GM12892 (cell line): ENCODE data around the gene GLCE.

Experiments used
- DNase-seq: peaks from one replicate; pipeline ENCODE4 v3.0.0; 2011; ENCODE audit not compliant: insufficient read length
- FAIRE-seq: peaks from 2 replicates; lab custom pipeline; 2011; peaks lifted over from hg19 to GRCh38; lab: Jason Lieb, UNC
- POLR2A ChIP-seq: IDR thresholded peaks from 2 replicates; pipeline ENCODE4 v1.6.1; 2011; ENCODE audit warnings: low read depth, low read length, control low read depth
- POLR2AphosphoS5 ChIP-seq: IDR thresholded peaks from 2 replicates; pipeline ENCODE4 v1.6.1; 2011; ENCODE audit warnings: low read depth, low read length, control low read depth
- TAF1 ChIP-seq: IDR thresholded peaks from 2 replicates; pipeline ENCODE4 v1.6.1; 2011; ENCODE audit warnings: low read depth, mild to moderate bottlenecking, control low read depth, low read length, borderline replicate concordance

Gene GLCE

DNA sequence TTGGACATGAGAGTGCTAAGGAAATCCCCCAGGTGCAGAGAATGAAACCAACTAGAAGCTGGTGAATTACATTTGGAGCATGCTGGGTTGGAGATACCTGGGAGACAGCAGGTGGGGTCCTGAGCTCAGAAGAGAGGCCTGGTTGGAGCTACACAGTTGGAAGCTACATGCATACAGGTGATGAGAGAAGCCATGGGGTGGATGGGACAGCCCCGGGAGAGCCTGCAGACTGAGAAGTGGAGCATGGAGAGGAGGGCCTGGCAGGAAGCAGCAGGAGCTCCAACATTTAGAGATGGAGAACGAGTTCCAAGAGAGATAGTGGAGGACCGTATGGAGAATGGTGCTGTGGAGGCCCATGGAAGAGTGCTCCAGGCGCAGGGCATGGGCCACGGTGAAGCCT is 148.5 kb downstream of the GLCE start:
- TF ChIP-seq TAF1 = no peak
- no peak for TF ChIP-seq POLR2AphosphoS5
- no peak for TF ChIP-seq POLR2A
- FAIRE-seq (no peak), DNase-seq (no peak)

DNA sequence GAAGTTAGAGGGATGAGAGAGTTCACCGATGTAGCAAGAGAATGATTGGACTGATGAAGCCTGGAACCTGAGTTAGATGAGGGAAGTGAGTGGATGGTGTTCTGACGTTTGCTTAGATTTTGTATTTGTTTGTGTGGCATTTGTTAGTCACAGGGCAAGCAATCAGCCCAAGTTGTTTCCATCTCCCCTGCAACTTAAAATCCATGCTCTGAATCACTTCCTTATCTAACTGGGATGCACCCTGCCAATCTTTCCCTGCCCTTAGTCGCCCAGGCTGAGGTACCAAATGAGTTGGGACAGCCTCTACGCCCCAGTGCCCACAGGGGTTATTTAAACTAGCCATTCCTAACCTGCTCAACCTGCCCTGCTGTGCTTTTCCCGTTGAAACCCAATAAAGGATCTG is 150.9 kb downstream of the GLCE start:
- FAIRE-seq (no peak), DNase-seq (no peak)
- TF ChIP-seq POLR2A = no peak
- no peak for TF ChIP-seq POLR2AphosphoS5
- TF ChIP-seq TAF1 = no peak

DNA sequence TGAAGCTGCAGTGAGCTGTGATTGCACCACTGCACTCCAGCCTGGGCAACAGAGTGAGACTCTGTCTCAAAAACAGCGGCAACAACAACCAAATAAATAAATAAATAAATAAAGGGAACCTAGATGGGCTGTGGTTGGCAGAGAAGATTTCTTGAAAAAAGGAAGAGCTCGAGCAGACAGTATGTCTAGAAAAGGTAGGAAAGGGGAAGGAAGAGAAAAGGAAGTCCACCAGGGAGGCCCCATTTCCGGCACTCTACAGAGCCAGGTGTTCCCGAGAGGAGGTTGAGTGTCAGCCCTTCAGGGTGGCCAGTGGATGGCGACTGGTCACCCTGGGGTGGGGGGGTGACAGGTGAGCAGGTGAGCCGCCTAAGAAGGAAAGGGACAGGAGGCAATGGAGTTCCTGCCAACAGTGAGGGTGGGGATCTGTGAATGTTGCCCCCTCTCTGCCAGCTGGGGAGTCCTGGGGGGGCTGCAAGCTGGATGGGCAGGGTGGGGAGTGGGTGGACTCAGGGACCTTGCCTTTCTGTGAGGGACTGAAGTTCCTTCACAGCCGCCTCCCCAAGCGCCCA is 153.1 kb downstream of the GLCE start:
- FAIRE-seq = no peak
- no peak for DNase-seq

DNA sequence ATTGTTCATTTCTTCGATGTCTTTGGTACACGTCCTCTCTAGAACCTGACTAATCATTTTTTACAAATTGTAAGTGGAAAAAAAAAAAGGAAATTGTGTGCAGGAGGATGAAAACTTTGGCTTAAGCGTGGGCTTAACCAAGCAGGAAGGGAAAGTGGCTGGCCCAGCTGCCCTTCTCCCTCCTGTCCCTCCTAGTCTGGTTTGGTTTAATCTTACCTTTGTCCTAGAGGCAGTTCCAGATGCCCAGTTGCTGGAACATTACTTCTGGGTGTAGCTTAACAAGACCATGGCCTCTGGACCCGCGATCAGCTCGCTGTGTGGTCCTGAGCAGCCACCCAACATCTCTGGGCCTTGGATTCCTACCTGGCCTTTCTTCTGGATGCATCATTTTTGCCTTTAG is 153.7 kb downstream of the GLCE start:
- TF ChIP-seq TAF1 = no peak
- TF ChIP-seq POLR2A = no peak
- TF ChIP-seq POLR2AphosphoS5 = no peak
- DNase-seq (no peak), FAIRE-seq (no peak)

More for the DNA sequence above, 153.1 kb downstream of the GLCE start:
- TF ChIP-seq TAF1 = no peak
- no peak for TF ChIP-seq POLR2A
- TF ChIP-seq POLR2AphosphoS5 = no peak

DNA sequence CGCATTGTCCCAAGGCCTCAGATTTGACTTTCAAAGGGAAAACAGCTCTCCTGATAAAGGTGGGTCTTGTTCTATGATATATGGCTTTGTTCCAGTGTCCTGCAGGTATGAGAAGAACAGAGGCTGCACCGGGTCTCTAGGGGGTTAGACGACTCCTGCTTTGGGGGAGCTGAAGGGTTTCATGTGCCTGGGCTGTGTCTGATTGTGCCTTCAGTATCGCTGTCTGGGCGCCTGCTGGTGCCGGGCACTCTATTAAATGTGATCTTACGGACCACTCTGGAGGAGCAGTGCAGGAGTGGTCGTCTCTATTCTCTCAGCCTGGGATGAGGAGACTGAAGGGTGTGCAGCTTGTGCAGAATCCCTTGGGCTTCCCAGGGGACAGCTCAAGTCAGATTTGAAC is 154.3 kb downstream of the GLCE start:
- FAIRE-seq = no peak
- TF ChIP-seq POLR2A (no peak), TAF1 (no peak), POLR2AphosphoS5 (no peak)
- DNase-seq = no peak

DNA sequence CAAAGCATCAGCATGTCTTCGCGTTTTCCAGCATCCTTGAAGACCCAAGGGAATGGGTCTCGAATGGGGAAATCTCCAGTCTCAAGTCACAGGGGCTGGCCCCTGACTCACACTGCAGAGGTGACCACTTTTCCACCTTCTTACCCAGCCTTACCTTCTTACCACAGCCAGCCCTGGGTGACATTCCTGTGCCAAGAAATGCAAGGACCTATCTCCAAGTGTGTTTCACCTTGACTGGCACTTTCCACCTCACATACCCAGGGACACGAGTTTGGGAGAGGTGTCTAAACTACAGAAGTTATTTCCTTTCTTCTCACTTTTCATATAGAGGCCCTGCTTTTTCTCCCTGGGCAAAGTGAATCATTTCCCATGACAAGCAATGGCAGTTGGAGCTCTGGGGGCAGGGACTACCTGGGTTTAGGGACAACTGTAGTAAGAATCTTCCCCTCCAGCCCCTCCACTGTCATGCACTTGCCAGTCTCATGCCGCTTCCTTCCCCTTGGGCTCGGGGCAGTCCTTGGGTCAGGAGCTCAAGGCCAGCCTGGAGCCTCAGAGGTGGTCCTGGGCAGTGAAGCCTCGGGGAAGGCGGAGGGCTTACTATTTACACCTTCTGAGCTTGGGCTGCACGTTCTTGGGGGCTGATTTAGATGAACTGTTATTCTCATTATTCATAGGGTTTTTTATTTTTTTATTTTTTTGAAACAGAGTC is 155.1 kb downstream of the GLCE start:
- no peak for FAIRE-seq
- TF ChIP-seq POLR2A (no peak), POLR2AphosphoS5 (no peak)
- no peak for DNase-seq

DNA sequence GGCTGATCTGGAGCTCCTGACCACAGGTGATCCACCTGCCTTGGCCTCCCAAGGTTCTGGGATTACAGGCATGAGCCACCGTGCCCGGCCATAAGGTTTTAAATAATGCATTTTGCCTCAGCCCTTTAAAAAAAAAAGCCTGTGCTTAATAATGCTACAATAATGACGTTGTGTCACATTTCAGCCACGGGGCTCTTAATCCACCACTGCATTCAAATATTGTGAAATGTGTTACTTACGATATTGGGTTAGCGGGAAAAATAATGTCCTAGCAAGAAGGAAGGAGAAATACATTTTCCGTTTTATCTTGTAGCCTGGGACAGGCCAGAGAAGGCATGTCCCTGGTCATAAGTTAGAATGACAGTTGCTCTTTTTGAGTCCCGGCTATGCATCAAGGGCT is 155.9 kb downstream of the GLCE start:
- no peak for TF ChIP-seq TAF1
- TF ChIP-seq POLR2AphosphoS5 = no peak
- TF ChIP-seq POLR2A = no peak
- DNase-seq (no peak), FAIRE-seq (no peak)

DNA sequence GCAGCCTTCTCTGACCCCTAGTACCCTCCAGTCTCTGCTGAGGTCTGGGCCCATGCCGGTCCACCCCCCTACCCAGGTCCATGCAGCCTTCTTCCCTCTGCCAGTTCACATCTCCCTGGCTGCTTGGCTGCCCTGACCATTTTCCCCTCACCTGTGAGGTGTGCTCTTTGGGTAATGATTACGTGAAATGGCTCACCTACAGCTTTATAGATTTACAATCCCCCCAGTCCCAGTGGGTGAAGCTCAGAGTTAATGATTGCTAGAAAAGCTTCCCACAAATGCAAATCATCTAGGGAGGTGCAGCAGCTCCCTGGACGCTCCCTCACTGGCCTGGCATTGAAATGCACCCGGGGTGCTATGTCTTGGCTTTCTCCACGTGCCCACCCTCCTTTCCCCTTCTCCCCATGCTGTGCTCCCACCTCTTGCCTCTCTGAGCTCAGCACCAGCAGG is 157.0 kb downstream of the GLCE start:
- no peak for FAIRE-seq
- DNase-seq = no peak
- TF ChIP-seq POLR2A = no peak
- no peak for TF ChIP-seq TAF1
- TF ChIP-seq POLR2AphosphoS5 = no peak

DNA sequence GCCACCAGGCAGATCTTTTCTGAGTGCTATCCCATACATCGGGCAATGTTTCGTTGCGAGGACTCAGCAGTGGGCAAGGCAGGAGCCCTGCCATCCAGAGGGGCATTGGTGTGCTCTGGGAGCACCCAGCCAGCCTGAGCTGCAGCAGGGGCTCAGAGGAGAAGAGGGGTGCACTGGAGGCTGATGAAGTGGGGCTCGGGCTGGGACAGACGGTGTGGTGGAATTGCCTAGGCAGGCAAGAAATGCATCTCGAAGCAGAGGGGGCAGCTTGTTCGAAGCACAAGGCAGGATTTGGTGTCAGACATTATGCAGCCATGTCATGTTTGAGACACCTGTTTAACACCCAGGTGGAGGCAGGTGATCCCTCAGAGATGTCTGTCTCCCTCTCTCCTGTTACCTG is 157.6 kb downstream of the GLCE start:
- DNase-seq = no peak
- TF ChIP-seq TAF1 = no peak
- TF ChIP-seq POLR2A = no peak
- no peak for TF ChIP-seq POLR2AphosphoS5
- no peak for FAIRE-seq

DNA sequence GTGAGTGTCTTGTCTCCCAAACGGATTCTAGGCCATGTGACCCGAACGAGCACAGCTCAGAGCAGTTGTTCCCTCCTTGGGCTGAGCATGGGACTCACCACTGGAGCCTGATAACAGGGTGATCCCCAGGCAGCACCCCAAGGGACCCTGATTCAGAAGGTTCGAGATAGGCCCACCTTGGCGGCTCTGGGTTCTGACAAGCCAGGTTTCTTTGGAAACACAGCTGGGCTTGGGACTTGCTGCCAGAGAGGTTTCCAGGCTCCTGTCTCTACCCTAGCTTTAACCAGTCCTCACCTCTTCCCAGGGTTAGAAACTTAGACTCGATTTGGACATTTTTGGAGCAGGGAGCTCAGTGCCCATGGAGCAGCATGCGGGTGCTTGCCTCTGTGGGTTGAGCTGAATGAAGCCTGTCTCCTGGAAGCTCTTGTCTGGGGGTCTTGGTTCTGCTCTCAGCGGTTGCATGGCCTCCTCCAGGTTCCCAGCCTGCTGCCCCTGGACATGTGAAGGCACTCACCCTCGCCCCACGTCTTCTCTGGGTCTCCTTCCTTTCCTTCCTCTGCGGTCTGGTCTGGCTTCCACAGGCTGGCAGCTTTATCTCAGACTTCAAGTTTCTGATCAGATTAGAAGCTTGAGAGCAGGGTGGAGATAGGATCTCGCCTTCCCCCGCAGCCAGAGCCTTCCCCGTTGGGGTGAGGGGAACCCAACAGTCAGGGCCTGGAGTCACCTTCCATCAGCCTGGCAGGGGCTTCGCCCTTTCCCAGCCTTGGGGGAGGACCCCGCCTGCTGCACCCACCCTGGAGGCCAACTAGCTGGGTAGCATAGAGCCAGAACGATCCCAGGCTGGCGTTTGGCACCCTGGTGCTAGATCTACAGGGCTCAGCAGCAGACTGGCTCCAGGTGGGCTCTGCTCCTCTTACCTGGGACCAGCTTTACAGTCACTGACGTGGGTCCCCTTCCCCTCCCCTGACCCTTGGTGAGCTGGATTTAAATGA is 159.2 kb downstream of the GLCE start:
- FAIRE-seq (no peak), DNase-seq (no peak)
- TF ChIP-seq POLR2A (no peak), POLR2AphosphoS5 (no peak), TAF1 (no peak)

DNA sequence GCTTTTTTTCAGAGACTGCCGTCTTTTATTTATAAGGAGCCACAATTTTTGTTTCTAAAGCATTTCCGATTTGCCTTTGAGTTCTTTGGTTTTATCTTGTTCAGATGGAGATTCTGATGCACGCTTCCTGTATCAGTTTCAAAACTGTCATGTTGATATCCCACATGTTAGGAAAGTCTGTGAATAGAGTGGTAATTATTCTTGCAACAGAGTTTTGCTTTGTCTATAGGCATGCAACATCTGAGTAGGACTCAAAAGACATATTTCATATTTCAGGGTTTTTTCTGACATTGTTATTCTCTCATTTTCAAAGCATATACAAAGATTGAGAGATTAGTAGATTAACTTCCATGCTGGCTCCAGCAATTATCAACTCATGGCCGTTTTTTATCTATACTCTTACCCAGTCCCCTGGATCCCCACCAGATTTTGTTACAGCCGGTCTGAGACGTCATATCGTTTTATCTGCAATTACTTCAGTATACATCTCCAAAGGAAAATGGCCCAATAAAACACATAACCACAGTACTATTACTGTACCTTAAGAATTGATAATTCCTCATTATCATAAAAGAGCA is 160.6 kb downstream of the GLCE start:
- no peak for DNase-seq
- no peak for FAIRE-seq
- TF ChIP-seq POLR2AphosphoS5 (no peak), TAF1 (no peak), POLR2A (no peak)
